Urothelium cell line (cell line): ENCODE results near the gene COMMD7.
"Not testable (repeated sequence)": the region's sequence is repeated elsewhere in the genome, so short reads cannot be mapped to it uniquely, and the experiment has no call there.

Experiments
- DNase-seq: peaks from one replicate; pipeline ENCODE4 v3.0.0; 2011; ENCODE audit warnings: low spot score, mixed read lengths
- FAIRE-seq: peaks from 2 replicates; lab custom pipeline; 2011; peaks lifted over from hg19 to GRCh38; lab: Jason Lieb, UNC

The COMMD7 gene

GRCh38 chr20:32767418-32768198 lies 24.3 kb upstream of the COMMD7 start:
- DNase-seq = no peak
- FAIRE-seq = no peak

GRCh38 chr20:32765230-32765875 lies 22.1 kb upstream of the COMMD7 start:
- not testable (repeated sequence) for FAIRE-seq

GRCh38 chr20:32764005-32764960 lies 21.0 kb upstream of the COMMD7 start:
- no peak for DNase-seq
- no peak for FAIRE-seq

More at GRCh38 chr20:32765230-32765875, 22.1 kb upstream of the COMMD7 start:
- not testable (repeated sequence) for DNase-seq

- no peak for FAIRE-seq
- DNase-seq = peak; percentile 56
Measured at GRCh38 chr20:32763202-32764004, 20.1 kb upstream of the COMMD7 start.

GRCh38 chr20:32762754-32763201 lies 19.5 kb upstream of the COMMD7 start:
- DNase-seq (peak; percentile 44), FAIRE-seq (no peak)

GRCh38 chr20:32761831-32762753 lies 18.8 kb upstream of the COMMD7 start, which contains the start of gene DNMT3B:
TSS of gene DNMT3B (plus strand) at chr20:32762385. CDS start at chr20:32780324, 17,939 bp downstream.
- FAIRE-seq (no peak), DNase-seq (peak; percentile 98)

GRCh38 chr20:32761417-32761830 lies 18.2 kb upstream of the COMMD7 start:
- FAIRE-seq = no peak
- DNase-seq = no peak

- no peak for FAIRE-seq
- DNase-seq = no peak
Measured at GRCh38 chr20:32756156-32756555, 12.9 kb upstream of the COMMD7 start.

GRCh38 chr20:32753731-32754130 lies 10.5 kb upstream of the COMMD7 start:
- DNase-seq (no peak), FAIRE-seq (no peak)

GRCh38 chr20:32752458-32753250 lies 9.4 kb upstream of the COMMD7 start:
- DNase-seq (peak; percentile 70), FAIRE-seq (no peak)

GRCh38 chr20:32751702-32752457 lies 8.6 kb upstream of the COMMD7 start:
- no peak for FAIRE-seq
- no peak for DNase-seq

GRCh38 chr20:32751293-32751692 lies 8.0 kb upstream of the COMMD7 start:
- FAIRE-seq (no peak), DNase-seq (no peak)

GRCh38 chr20:32749914-32750637 lies 6.8 kb upstream of the COMMD7 start:
- DNase-seq (no peak), FAIRE-seq (no peak)

GRCh38 chr20:32742322-32743236 lies 688 bp downstream of the COMMD7 start:
- FAIRE-seq (no peak), DNase-seq (no peak)

- no peak for DNase-seq
- no peak for FAIRE-seq
Measured at GRCh38 chr20:32741151-32741550, 2.1 kb downstream of the COMMD7 start.
